GM23338 (cell line): ENCODE results near the gene CDCA7. TPM values are rescaled to one million over a fixed set of nuclear protein-coding genes. Genes with fewer than 3 reads are reported as not detected.

Source experiments
- ATAC-seq: fragments of 200-7000 bp; cut with Tn5 transposase; 3 replicates; pipeline ENCODE4 v1.9.1; 2020
- DNase-seq: peaks from one replicate; pipeline ENCODE4 v3.0.0-alpha.2; 2015; ENCODE audit warnings: low spot score
- H2AFZ ChIP-seq: fragments of 200-600 bp; sonication (generic); 2 replicates; pipeline ENCODE4 v1.8.0; 2016; ENCODE audit warnings: antibody characterized with exemption, mild to moderate bottlenecking, moderate library complexity
- H3F3A ChIP-seq: fragments of 200-600 bp; sonication (generic); replicated peaks from 2 replicates; pipeline ENCODE4 v1.8.0; 2017; ENCODE audit warnings: antibody characterized with exemption, mixed run types, low read depth
- H3K27ac ChIP-seq: fragments of 200-600 bp; sonication (generic); 2 replicates; pipeline ENCODE4 v1.6.1; 2016; ENCODE audit warnings: low read depth
- H3K27me3 ChIP-seq: fragments of 200-600 bp; sonication (generic); 2 replicates; pipeline ENCODE4 v1.8.0; 2016; ENCODE audit warnings: mild to moderate bottlenecking, mixed run types, moderate library complexity; ENCODE audit not compliant: insufficient read depth
- H3K36me3 ChIP-seq: fragments of 200-600 bp; sonication (generic); 2 replicates; pipeline ENCODE4 v1.8.0; 2016; ENCODE audit warnings: mild to moderate bottlenecking; ENCODE audit not compliant: insufficient read depth
- H3K4me1 ChIP-seq: fragments of 200-600 bp; sonication (generic); 2 replicates; pipeline ENCODE4 v1.8.0; 2016; ENCODE audit warnings: mild to moderate bottlenecking, moderate library complexity; ENCODE audit not compliant: insufficient read depth
- H3K4me2 ChIP-seq: fragments of 200-600 bp; sonication (generic); 2 replicates; pipeline ENCODE4 v1.7.1; 2017; ENCODE audit warnings: mixed run types
- H3K4me3 ChIP-seq: fragments of 200-600 bp; sonication (generic); 2 replicates; pipeline ENCODE4 v1.6.1; 2016; ENCODE audit warnings: mixed run types
- H3K79me2 ChIP-seq: fragments of 200-600 bp; sonication (generic); replicated peaks from 2 replicates; pipeline ENCODE4 v1.8.0; 2017; ENCODE audit warnings: mild to moderate bottlenecking; ENCODE audit not compliant: insufficient read depth
- H3K9me2 ChIP-seq: fragments of 200-600 bp; sonication (generic); 2 replicates; pipeline ENCODE4 v1.8.0; 2017; ENCODE audit not compliant: insufficient read depth
- H4K20me1 ChIP-seq: fragments of 200-600 bp; sonication (generic); replicated peaks from 2 replicates; pipeline ENCODE4 v1.8.0; 2017; ENCODE audit warnings: mild to moderate bottlenecking; ENCODE audit not compliant: insufficient read depth
- H3K27ac Mint-ChIP-seq: 2 replicates; pipeline ENCODE4 v1.8.0; 2020; ENCODE audit warnings: inconsistent platforms, mild to moderate bottlenecking, moderate library complexity, mixed read lengths
- H3K27me3 Mint-ChIP-seq: 3 replicates; pipeline ENCODE4 v1.8.0; 2022; ENCODE audit warnings: low read depth, mild to moderate bottlenecking, moderate library complexity, mixed read lengths, inconsistent platforms; ENCODE audit not compliant: insufficient read depth, poor library complexity
- H3K36me3 Mint-ChIP-seq: 3 replicates; pipeline ENCODE4 v1.8.0; 2021; ENCODE audit warnings: low read depth, mild to moderate bottlenecking, inconsistent platforms, moderate library complexity, mixed read lengths
- H3K4me1 Mint-ChIP-seq: 3 replicates; pipeline ENCODE4 v1.8.0; 2020; ENCODE audit warnings: mild to moderate bottlenecking, inconsistent platforms, mixed read lengths
- H3K4me3 Mint-ChIP-seq: 3 replicates; pipeline ENCODE4 v1.8.0; 2021; ENCODE audit warnings: moderate library complexity, mild to moderate bottlenecking, inconsistent platforms, mixed read lengths
- H3K9me3 Mint-ChIP-seq: 3 replicates; pipeline ENCODE4 v1.8.0; 2020; ENCODE audit warnings: moderate library complexity, mild to moderate bottlenecking, inconsistent platforms, mixed read lengths
- CREB1 ChIP-seq: fragments of 250-450 bp; sonication (Bioruptor Pico); IDR thresholded peaks from 2 replicates; pipeline ENCODE4 v1.5.0; 2020; ENCODE audit warnings: low read depth, mild to moderate bottlenecking, moderate library complexity
- CTCF ChIP-seq, 2 experiments: fragments of 200-600 bp in 1 of 2; sonication (generic) in 1 of 2; conservative IDR thresholded peaks; 2 replicates each; pipeline versions ENCODE4 v1.5.1 to v1.6.1; 2016 to 2017; ENCODE audit warnings: antibody characterized with exemption in 2 of 2, low read depth in 2 of 2, mild to moderate bottlenecking in 2 of 2, moderate library complexity in 1 of 2
- ETS1 ChIP-seq: IDR thresholded peaks from 2 replicates; pipeline ENCODE4 v1.6.1; 2016; ENCODE audit warnings: antibody characterized with exemption
- EZH2 ChIP-seq: fragments of 200-600 bp; sonication (generic); IDR thresholded peaks from one replicate; pipeline ENCODE4 v1.8.0; 2017; ENCODE audit warnings: antibody characterized with exemption, mild to moderate bottlenecking, low read depth; ENCODE audit not compliant: unreplicated experiment
- EZH2phosphoT487 ChIP-seq: fragments of 200-600 bp; sonication (generic); IDR thresholded peaks from one replicate; pipeline ENCODE4 v1.8.1; 2018; ENCODE audit warnings: antibody characterized with exemption; ENCODE audit not compliant: unreplicated experiment
- JUNB ChIP-seq: IDR thresholded peaks from one replicate; pipeline ENCODE4 v1.6.1; 2016; ENCODE audit warnings: antibody characterized with exemption; ENCODE audit not compliant: unreplicated experiment
- NANOG ChIP-seq: IDR thresholded peaks from 2 replicates; pipeline ENCODE4 v1.6.1; 2016; ENCODE audit warnings: antibody characterized with exemption, borderline replicate concordance
- POLR2AphosphoS5 ChIP-seq: IDR thresholded peaks from 2 replicates; pipeline ENCODE4 v1.6.1; 2016; ENCODE audit warnings: antibody characterized with exemption, low read depth
- REST ChIP-seq: IDR thresholded peaks from one replicate; pipeline ENCODE4 v1.6.1; 2018; ENCODE audit warnings: antibody characterized with exemption; ENCODE audit not compliant: unreplicated experiment
- STAT1 ChIP-seq: IDR thresholded peaks from one replicate; pipeline ENCODE4 v1.6.1; 2016; ENCODE audit warnings: antibody characterized with exemption; ENCODE audit not compliant: unreplicated experiment
- ZNF114 ChIP-seq: fragments of 250-450 bp; sonication (Bioruptor Pico); IDR thresholded peaks from 2 replicates; pipeline ENCODE4 v1.5.0; 2020; ENCODE audit warnings: mild to moderate bottlenecking, moderate library complexity
- ZNF331 ChIP-seq: fragments of 250-450 bp; sonication (Bioruptor Pico); IDR thresholded peaks from 2 replicates; pipeline ENCODE4 v1.5.0; 2020; ENCODE audit warnings: low read depth, mild to moderate bottlenecking, moderate library complexity
- polyA plus RNA-seq: library from polyadenylated mRNA; unstranded; fragments of >200 nt; fragmentation: Nextera tagmentation; extraction: Ambion mirVana; gene quantifications from 2 replicates; pipeline ENCODE4 v1.2.1, GENCODE V29; 2016
- total RNA-seq: library from RNA; depleted of rRNA; stranded (reverse); fragments of >200 nt; shearing (Covaris generic); gene quantifications from 2 replicates; pipeline ENCODE4 v1.2.3, GENCODE V29; 2014

Gene CDCA7
- total and polyA plus RNA-seq, 2 experiments from 2014 or later = 63.7 to 95.5 TPM

- TF ChIP-seq REST = no peak
These were observed 15.5 kb downstream of the CDCA7 start (continued) for GRCh38 chr2:173370198-173370597.

GRCh38 chr2:173371023-173371422 is 16.4 kb downstream of the CDCA7 start:
- Histone ChIP-seq H3K4me3 (no peak overlapping the region), H4K20me1 (peaks cover 7% of the 10 kb centered on the region; the same call in 1 of the 2 replicates), H3K4me2 (no peak overlapping the region), H3K27ac (peak overlapping the region; percentile 78), H3K27me3 (no peaks in the 10 kb centered on the region), H3K9me2 (no peaks in the 10 kb centered on the region), H3K36me3 (peaks cover 29% of the 10 kb centered on the region), H2AFZ (no peak overlapping the region), H3F3A (no peaks in the 10 kb centered on the region), H3K4me1 (peaks cover 8% of the 10 kb centered on the region; the same call in 1 of the 2 replicates), H3K79me2 (no peaks in the 10 kb centered on the region)
- ATAC-seq (peak; percentile 75), DNase-seq (no peak)
- H3K4me1 Mint-ChIP-seq = peaks cover 11% of the 10 kb centered on the region
- H3K4me3 Mint-ChIP-seq = no peak overlapping the region
- peaks cover 55% of the 10 kb centered on the region for H3K36me3 Mint-ChIP-seq
- peak overlapping the region; percentile 38; the same call in 1 of the 2 replicates for H3K27ac Mint-ChIP-seq
- H3K9me3 Mint-ChIP-seq = no peaks in the 10 kb centered on the region
- H3K27me3 Mint-ChIP-seq = no peaks in the 10 kb centered on the region
- TF ChIP-seq JUNB = no peak
- no peak for TF ChIP-seq STAT1
- no peak for TF ChIP-seq ZNF114 (CRISPR knock-in tag)
- TF ChIP-seq NANOG = no peak
- TF ChIP-seq ZNF331 (CRISPR knock-in tag) = no peak
- TF ChIP-seq CTCF (conservative IDR thresholded peaks at IDR 0.05; ENCODE audit: low read depth in 2 of 2) = no peak
- no peak for TF ChIP-seq CREB1 (CRISPR knock-in tag)
- TF ChIP-seq EZH2 = no peak
- no peak for TF ChIP-seq REST
- TF ChIP-seq ETS1 = no peak
- TF ChIP-seq POLR2AphosphoS5 = no peak
- no peak for TF ChIP-seq EZH2phosphoT487
